Brain microvascular endothelial cell (primary cell): Measurements from ENCODE around the gene GDF7.
A peak's percentile ranks its signal among the peaks of the same experiment; 100 is the strongest.

ENCODE experiments used
- DNase-seq: peaks from one replicate; pipeline ENCODE4 v3.0.0-alpha.2; 2020
- H3K27ac ChIP-seq: fragments of 250-450 bp; sonication (Bioruptor Pico); 2 replicates; pipeline ENCODE4 v1.5.1; 2020; ENCODE audit warnings: mild to moderate bottlenecking, moderate library complexity
- H3K27me3 ChIP-seq: fragments of 250-450 bp; sonication (Bioruptor Pico); replicated peaks from 2 replicates; pipeline ENCODE4 v1.5.1; 2020; ENCODE audit warnings: mild to moderate bottlenecking
- H3K36me3 ChIP-seq: fragments of 250-450 bp; sonication (Bioruptor Pico); replicated peaks from 2 replicates; pipeline ENCODE4 v1.5.1; 2020; ENCODE audit warnings: mild to moderate bottlenecking
- H3K4me3 ChIP-seq: 2 replicates; pipeline ENCODE4 v1.5.1; 2011; ENCODE audit warnings: low read depth, mild to moderate bottlenecking, control low read depth, low read length, moderate library complexity
- in situ Hi-C: cut with HindIII; loops from 2 replicates; pipeline ENCODE4 v1.10.0; 2017; ENCODE audit warnings: low sequenced_read_pairs, low pct_ligation_motif_present
- TF ChIP-seq, protein P1 (sequence below): IDR thresholded peaks from 2 replicates; pipeline ENCODE4 v1.5.1; 2011; ENCODE audit warnings: low read depth, mild to moderate bottlenecking, moderate library complexity, low read length, control low read depth, inconsistent platforms; ENCODE audit errors: missing control alignments

Gene GDF7

DNA sequence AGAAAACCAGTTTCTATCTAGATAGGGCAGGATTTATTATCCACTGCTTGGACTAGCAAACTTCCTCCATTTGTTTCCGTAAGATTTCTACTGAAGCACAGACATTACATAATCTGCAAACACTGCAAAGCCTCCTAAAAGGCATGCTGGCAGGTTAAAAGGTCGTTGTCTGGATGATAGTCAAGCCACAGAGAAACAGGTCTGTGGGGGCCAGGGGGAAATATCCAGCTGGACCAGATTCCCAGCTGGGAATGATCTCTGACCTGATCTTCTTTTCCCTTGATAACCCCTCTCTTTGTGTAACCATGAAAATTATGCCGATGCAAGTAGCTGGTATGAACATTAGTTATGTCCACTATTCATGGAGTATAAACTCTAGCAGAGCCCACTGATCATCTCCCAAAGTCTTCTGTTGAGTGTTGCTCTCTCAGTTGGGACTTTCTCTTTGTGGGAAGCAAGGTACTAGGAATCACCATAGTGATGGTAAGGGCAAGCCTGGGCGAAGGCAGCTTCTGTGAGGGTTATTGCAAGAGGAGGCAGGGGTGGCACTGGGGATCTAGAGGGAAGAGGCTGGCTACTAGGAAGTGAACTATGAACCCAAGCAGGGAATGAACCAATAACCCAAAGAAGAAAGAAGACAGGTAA, 61.3 kb downstream of the GDF7 start:
- Histone ChIP-seq H3K27me3 (no peaks in the 10 kb centered on the region), H3K4me3 (no peak overlapping the region), H3K36me3 (no peaks in the 10 kb centered on the region), H3K27ac (no peak overlapping the region)
- in situ Hi-C loops: no loop called here
- peak; percentile 45 for DNase-seq
- TF ChIP-seq, protein P1, sequence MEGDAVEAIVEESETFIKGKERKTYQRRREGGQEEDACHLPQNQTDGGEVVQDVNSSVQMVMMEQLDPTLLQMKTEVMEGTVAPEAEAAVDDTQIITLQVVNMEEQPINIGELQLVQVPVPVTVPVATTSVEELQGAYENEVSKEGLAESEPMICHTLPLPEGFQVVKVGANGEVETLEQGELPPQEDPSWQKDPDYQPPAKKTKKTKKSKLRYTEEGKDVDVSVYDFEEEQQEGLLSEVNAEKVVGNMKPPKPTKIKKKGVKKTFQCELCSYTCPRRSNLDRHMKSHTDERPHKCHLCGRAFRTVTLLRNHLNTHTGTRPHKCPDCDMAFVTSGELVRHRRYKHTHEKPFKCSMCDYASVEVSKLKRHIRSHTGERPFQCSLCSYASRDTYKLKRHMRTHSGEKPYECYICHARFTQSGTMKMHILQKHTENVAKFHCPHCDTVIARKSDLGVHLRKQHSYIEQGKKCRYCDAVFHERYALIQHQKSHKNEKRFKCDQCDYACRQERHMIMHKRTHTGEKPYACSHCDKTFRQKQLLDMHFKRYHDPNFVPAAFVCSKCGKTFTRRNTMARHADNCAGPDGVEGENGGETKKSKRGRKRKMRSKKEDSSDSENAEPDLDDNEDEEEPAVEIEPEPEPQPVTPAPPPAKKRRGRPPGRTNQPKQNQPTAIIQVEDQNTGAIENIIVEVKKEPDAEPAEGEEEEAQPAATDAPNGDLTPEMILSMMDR: no peak
